Measurements from ENCODE around the gene NFYA. TPM values are rescaled to one million over a fixed set of nuclear protein-coding genes. Genes with fewer than 3 reads are reported as not detected.

The NFYA gene
- total and polyA plus RNA-seq, 4 donors: 2.2 to 28.4 (median 10.1) TPM

GRCh38 chr6:41097467-41098090 lies 24.8 kb downstream of the NFYA start (continued):
- TF ChIP-seq, protein P1, sequence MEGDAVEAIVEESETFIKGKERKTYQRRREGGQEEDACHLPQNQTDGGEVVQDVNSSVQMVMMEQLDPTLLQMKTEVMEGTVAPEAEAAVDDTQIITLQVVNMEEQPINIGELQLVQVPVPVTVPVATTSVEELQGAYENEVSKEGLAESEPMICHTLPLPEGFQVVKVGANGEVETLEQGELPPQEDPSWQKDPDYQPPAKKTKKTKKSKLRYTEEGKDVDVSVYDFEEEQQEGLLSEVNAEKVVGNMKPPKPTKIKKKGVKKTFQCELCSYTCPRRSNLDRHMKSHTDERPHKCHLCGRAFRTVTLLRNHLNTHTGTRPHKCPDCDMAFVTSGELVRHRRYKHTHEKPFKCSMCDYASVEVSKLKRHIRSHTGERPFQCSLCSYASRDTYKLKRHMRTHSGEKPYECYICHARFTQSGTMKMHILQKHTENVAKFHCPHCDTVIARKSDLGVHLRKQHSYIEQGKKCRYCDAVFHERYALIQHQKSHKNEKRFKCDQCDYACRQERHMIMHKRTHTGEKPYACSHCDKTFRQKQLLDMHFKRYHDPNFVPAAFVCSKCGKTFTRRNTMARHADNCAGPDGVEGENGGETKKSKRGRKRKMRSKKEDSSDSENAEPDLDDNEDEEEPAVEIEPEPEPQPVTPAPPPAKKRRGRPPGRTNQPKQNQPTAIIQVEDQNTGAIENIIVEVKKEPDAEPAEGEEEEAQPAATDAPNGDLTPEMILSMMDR (IDR thresholded peaks at IDR 0.05; ENCODE audit: low read depth, low read length, missing input control): no peak
- TF ChIP-seq NR2F2 (IDR thresholded peaks at IDR 0.05): no peak

GRCh38 chr6:41098366-41098765 lies 25.6 kb downstream of the NFYA start:
- TF ChIP-seq, protein P1 (IDR thresholded peaks at IDR 0.05; ENCODE audit: low read depth, low read length, missing input control): no peak
- no peak for TF ChIP-seq YY1 (IDR thresholded peaks at IDR 0.05)
- TF ChIP-seq SP1 (IDR thresholded peaks at IDR 0.05): no peak
- no peak for TF ChIP-seq ZBTB33 (IDR thresholded peaks at IDR 0.05)
- no peak for TF ChIP-seq ATF3 (IDR thresholded peaks at IDR 0.05)
- TF ChIP-seq, protein P2, sequence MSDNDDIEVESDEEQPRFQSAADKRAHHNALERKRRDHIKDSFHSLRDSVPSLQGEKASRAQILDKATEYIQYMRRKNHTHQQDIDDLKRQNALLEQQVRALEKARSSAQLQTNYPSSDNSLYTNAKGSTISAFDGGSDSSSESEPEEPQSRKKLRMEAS (IDR thresholded peaks at IDR 0.05): no peak
- TF ChIP-seq HNF4G (IDR thresholded peaks at IDR 0.05): no peak
- TF ChIP-seq RXRA (IDR thresholded peaks at IDR 0.05): no peak
- no peak overlapping the region for H3K4me3 ChIP-seq (ENCODE audit: low read depth in 1 of 3, low read length in 3 of 3)
- WGBS: 93% methylated on average over 3 of the region's 3 CpGs

GRCh38 chr6:41100871-41101287 lies 28.1 kb downstream of the NFYA start:
- no peaks in the 10 kb centered on the region for H3K9me3 ChIP-seq (ENCODE audit: control insufficient read depth in 4 of 4, low read length in 3 of 4)
- WGBS: 91% methylated on average over 42 of the region's 42 CpGs
- H3K27ac ChIP-seq (ENCODE audit: low read depth in 1 of 2, low read length in 2 of 2): no peak overlapping the region
- no peaks in the 10 kb centered on the region for H3K4me1 ChIP-seq (ENCODE audit: control insufficient read depth in 4 of 4, insufficient read depth in 4 of 4, low read length in 3 of 4)
- peaks cover 7 to 49% (median 41%) of the 10 kb centered on the region in 4 donors for H3K36me3 ChIP-seq (ENCODE audit: control insufficient read depth in 4 of 4, insufficient read depth in 3 of 4, low read depth in 1 of 4, low read length in 3 of 4)
- TF ChIP-seq HNF4A (conservative IDR thresholded peaks at IDR 0.05) (no peak), YY1 (IDR thresholded peaks at IDR 0.05) (no peak), NR2F2 (IDR thresholded peaks at IDR 0.05) (no peak), FOXA1 (IDR thresholded peaks at IDR 0.05) (no peak), EGR1 (IDR thresholded peaks at IDR 0.05; ENCODE audit: low read depth in 2 of 2) (no peak), TAF1 (conservative IDR thresholded peaks at IDR 0.05) (no peak)
- TF ChIP-seq, protein P2 (IDR thresholded peaks at IDR 0.05): no peak
- H3K9ac ChIP-seq (ENCODE audit: low read depth in 1 of 2, low read length in 2 of 2): no peak overlapping the region
- no peaks in the 10 kb centered on the region for H3K27me3 ChIP-seq (ENCODE audit: control insufficient read depth in 4 of 4, insufficient read depth in 4 of 4, low read length in 3 of 4)
- DNase-seq (ENCODE audit: low spot score): no peak
- H3K4me3 ChIP-seq (ENCODE audit: low read depth in 1 of 3, low read length in 3 of 3): no peak overlapping the region

More at GRCh38 chr6:41098366-41098765, 25.6 kb downstream of the NFYA start:
- Histone ChIP-seq H3K27ac (ENCODE audit: low read depth in 1 of 2, low read length in 2 of 2) (no peak overlapping the region), H3K4me1 (ENCODE audit: control insufficient read depth in 4 of 4, insufficient read depth in 4 of 4, low read length in 3 of 4) (no peaks in the 10 kb centered on the region), H3K36me3 (ENCODE audit: control insufficient read depth in 4 of 4, insufficient read depth in 3 of 4, low read depth in 1 of 4, low read length in 3 of 4) (peaks cover 20 to 72% (median 65%) of the 10 kb centered on the region in 4 donors), H3K9ac (ENCODE audit: low read depth in 1 of 2, low read length in 2 of 2) (no peak overlapping the region), H3K9me3 (ENCODE audit: control insufficient read depth in 4 of 4, low read length in 3 of 4) (no peaks in the 10 kb centered on the region), H3K27me3 (ENCODE audit: control insufficient read depth in 4 of 4, insufficient read depth in 4 of 4, low read length in 3 of 4) (no peaks in the 10 kb centered on the region)
- DNase-seq (ENCODE audit: low spot score): no peak
